IMR-90 (cell line): ENCODE results near the gene BACH1. TPM values are rescaled to one million over a fixed set of nuclear protein-coding genes. Genes with fewer than 3 reads are reported as not detected.

Experiments
- ATAC-seq: fragments of 200-7000 bp; cut with Tn5 transposase; 2 replicates; pipeline ENCODE4 v1.9.1; 2020; ENCODE audit warnings: low read depth, mild to moderate bottlenecking, moderate library complexity
- BruUV-seq: library from RNA; stranded (reverse); fragments of 400-500 nt; replicated peaks from 2 replicates; lab custom pipeline; 2021; lab: Mats Ljungman, UMichigan
- CTCF ChIA-PET: fragments of 300-600 bp; formaldehyde crosslinking; extraction: SDS; loops from one replicate; lab custom pipeline; 2021; ENCODE audit warnings: antibody characterized with exemption; lab: Yijun Ruan, JAX
- POLR2A ChIA-PET: fragments of 300-600 bp; sonication (Branson Sonifier 250); formaldehyde crosslinking; loops from one replicate; lab custom pipeline; 2022; ENCODE audit warnings: antibody characterized with exemption; ENCODE audit not compliant: unreplicated experiment; lab: Charles Lee
- DNase-seq: peaks from one replicate; pipeline ENCODE4 v3.0.0; 2013
- H2AFZ ChIP-seq: replicated peaks from 2 replicates; pipeline ENCODE3; 2013; ENCODE audit warnings: low read length, mild to moderate bottlenecking; ENCODE audit not compliant: poor library complexity
- H2AK5ac ChIP-seq: 2 replicates; pipeline ENCODE4 v1.6.1; 2013; ENCODE audit warnings: low read depth, low read length, inconsistent platforms
- H2AK9ac ChIP-seq: replicated peaks from 2 replicates; pipeline ENCODE3; 2013; ENCODE audit warnings: mild to moderate bottlenecking, low read depth, low read length, moderate library complexity; ENCODE audit not compliant: poor library complexity
- H2BK120ac ChIP-seq: 2 replicates; pipeline ENCODE4 v1.6.1; 2013; ENCODE audit warnings: low read depth, low read length, inconsistent platforms
- H2BK15ac ChIP-seq: 3 replicates; pipeline ENCODE4 v1.6.1; 2013; ENCODE audit warnings: low read depth, low read length, inconsistent platforms
- H2BK20ac ChIP-seq: 2 replicates; pipeline ENCODE4 v1.6.1; 2013; ENCODE audit warnings: low read depth, mild to moderate bottlenecking, inconsistent platforms, low read length, moderate library complexity
- H2BK5ac ChIP-seq: 2 replicates; pipeline ENCODE4 v1.6.1; 2013; ENCODE audit warnings: mild to moderate bottlenecking, low read depth, low read length, inconsistent platforms; ENCODE audit not compliant: poor library complexity, severe bottlenecking
- H3K14ac ChIP-seq: replicated peaks from 2 replicates; pipeline ENCODE4 v1.6.1; 2013; ENCODE audit warnings: low read depth, low read length, inconsistent platforms
- H3K18ac ChIP-seq: 2 replicates; pipeline ENCODE4 v1.6.1; 2013; ENCODE audit warnings: low read depth, low read length, control low read depth
- H3K23ac ChIP-seq: 2 replicates; pipeline ENCODE4 v1.6.1; 2013; ENCODE audit warnings: low read depth, low read length, inconsistent platforms
- H3K27ac ChIP-seq: 2 replicates; pipeline ENCODE4 v1.5.1; 2013; ENCODE audit warnings: mild to moderate bottlenecking, control low read depth, low read length; ENCODE audit not compliant: insufficient read depth
- H3K27me3 ChIP-seq: 2 replicates; pipeline ENCODE4 v1.6.1; 2013; ENCODE audit warnings: low read length; ENCODE audit not compliant: control insufficient read depth, insufficient read depth
- H3K36me3 ChIP-seq: 2 replicates; pipeline ENCODE4 v1.6.1; 2013; ENCODE audit warnings: low read length, mixed read lengths; ENCODE audit not compliant: control insufficient read depth, insufficient read depth
- H3K4ac ChIP-seq: 2 replicates; pipeline ENCODE4 v1.6.1; 2013; ENCODE audit warnings: low read depth, low read length, inconsistent platforms
- H3K4me1 ChIP-seq: 2 replicates; pipeline ENCODE4 v1.6.1; 2013; ENCODE audit warnings: low read length, mixed read lengths; ENCODE audit not compliant: control insufficient read depth, insufficient read depth
- H3K4me2 ChIP-seq: 2 replicates; pipeline ENCODE4 v1.6.1; 2013; ENCODE audit warnings: low read depth, mild to moderate bottlenecking, control low read depth, low read length, moderate library complexity
- H3K4me3 ChIP-seq: 2 replicates; pipeline ENCODE4 v1.5.1; 2013; ENCODE audit warnings: low read depth, mild to moderate bottlenecking, control low read depth, low read length, moderate library complexity; ENCODE audit not compliant: insufficient read depth
- H3K56ac ChIP-seq: 2 replicates; pipeline ENCODE4 v1.6.1; 2013; ENCODE audit warnings: low read length, inconsistent platforms; ENCODE audit not compliant: insufficient read depth; ENCODE audit errors: extremely low read depth
- H3K79me1 ChIP-seq, 2 experiments: 2 replicates each; pipeline ENCODE4 v1.6.1; 2013; ENCODE audit warnings: low read length in 2 of 2, inconsistent platforms in 1 of 2, low read depth in 1 of 2
- H3K9ac ChIP-seq: 2 replicates; pipeline ENCODE4 v1.6.1; 2013; ENCODE audit warnings: low read depth, low read length, control low read depth
- H3K9me1 ChIP-seq: 2 replicates; pipeline ENCODE4 v1.6.1; 2013; ENCODE audit warnings: low read length, inconsistent platforms; ENCODE audit not compliant: insufficient read depth
- H3K9me3 ChIP-seq: 2 replicates; pipeline ENCODE4 v1.6.1; 2013; ENCODE audit warnings: low read length; ENCODE audit not compliant: control insufficient read depth, insufficient read depth
- H4K20me1 ChIP-seq: 2 replicates; pipeline ENCODE4 v1.6.1; 2013; ENCODE audit warnings: low read length, inconsistent platforms; ENCODE audit not compliant: insufficient read depth
- H4K5ac ChIP-seq: 2 replicates; pipeline ENCODE4 v1.6.1; 2013; ENCODE audit warnings: mild to moderate bottlenecking, low read depth, low read length, control low read depth
- H4K8ac ChIP-seq, 2 experiments: 2 replicates each; pipeline ENCODE4 v1.6.1; 2013; ENCODE audit warnings: low read depth in 2 of 2, low read length in 2 of 2, control low read depth in 1 of 2, inconsistent platforms in 1 of 2
- H4K91ac ChIP-seq: 2 replicates; pipeline ENCODE4 v1.6.1; 2013; ENCODE audit warnings: low read depth, low read length, inconsistent platforms; ENCODE audit not compliant: insufficient read depth
- BHLHE40 ChIP-seq: fragments of 150-350 bp; IDR thresholded peaks from 2 replicates; pipeline ENCODE4 v1.6.1; 2016; ENCODE audit warnings: mild to moderate bottlenecking, low read depth, low read length
- CHD1 ChIP-seq: IDR thresholded peaks from 2 replicates; pipeline ENCODE4 v1.6.1; 2012; ENCODE audit warnings: low read depth, low read length, improper control_type of control experiment
- MAZ ChIP-seq: IDR thresholded peaks from 2 replicates; pipeline ENCODE4 v1.6.1; 2012; ENCODE audit warnings: low read depth, mild to moderate bottlenecking, low read length, improper control_type of control experiment, moderate library complexity, borderline replicate concordance
- MXI1 ChIP-seq: IDR thresholded peaks from 2 replicates; pipeline ENCODE4 v1.6.1; 2012; ENCODE audit warnings: low read depth, mild to moderate bottlenecking, low read length, moderate library complexity, borderline replicate concordance
- NFE2L2 ChIP-seq: fragments of 150-350 bp; IDR thresholded peaks from 2 replicates; pipeline ENCODE4 v1.6.1; 2016; ENCODE audit warnings: low read depth, mild to moderate bottlenecking, low read length
- WGBS, 2 experiments: methylation state at CpG; one replicate each; pipeline versions ENCODE4 v1.1.5 to v1.1.7; 2013; ENCODE audit warnings: missing lambda C conversion rate in 2 of 2; ENCODE audit not compliant: insufficient read length in 1 of 2; ENCODE audit errors: extremely low coverage in 2 of 2; 5-methylcytosine and 5-hydroxymethylcytosine counted together
- dilution Hi-C: fragments of 300-500 bp; cut with HindIII; formaldehyde crosslinking; loops from one replicate; pipeline ENCODE4 v1.14.3; 2018; ENCODE audit warnings: low sequenced_read_pairs; ENCODE audit not compliant: unreplicated experiment
- in situ Hi-C: fragments of 300-500 bp; cut with MboI; formaldehyde crosslinking; loops from 3 replicates; pipeline ENCODE4 v1.14.3; 2019; ENCODE audit warnings: low sequenced_read_pairs, inconsistent platforms, mixed read lengths
- intact Hi-C: fragments of 100-400 bp; cut with micrococcal nuclease; formaldehyde crosslinking; loops from 2 replicates; pipeline ENCODE4 v1.10.0; 2022
- polyA plus RNA-seq, 3 experiments: library from polyadenylated mRNA; depleted of rRNA; stranded (reverse); fragments of >200 nt; gene quantifications; 2 replicates each; pipeline ENCODE4 v1.2.3, GENCODE V29; 2012; ENCODE audit warnings: low replicate concordance in 1 of 3
- total RNA-seq: library from RNA; depleted of rRNA; stranded (reverse); fragments of >200 nt; gene quantifications from 2 replicates; pipeline ENCODE4 v1.2.3, GENCODE V29; 2012
- TF ChIP-seq, protein P1 (sequence below): conservative IDR thresholded peaks from 2 replicates; pipeline ENCODE4 v1.5.1; 2012; ENCODE audit warnings: mild to moderate bottlenecking, low read depth, low read length, improper control_type of control experiment

Gene BACH1
- total and polyA plus RNA-seq, 2 of the 4 experiments (the other 2 are of a cell fraction), result 23.1 to 108 TPM

DNA sequence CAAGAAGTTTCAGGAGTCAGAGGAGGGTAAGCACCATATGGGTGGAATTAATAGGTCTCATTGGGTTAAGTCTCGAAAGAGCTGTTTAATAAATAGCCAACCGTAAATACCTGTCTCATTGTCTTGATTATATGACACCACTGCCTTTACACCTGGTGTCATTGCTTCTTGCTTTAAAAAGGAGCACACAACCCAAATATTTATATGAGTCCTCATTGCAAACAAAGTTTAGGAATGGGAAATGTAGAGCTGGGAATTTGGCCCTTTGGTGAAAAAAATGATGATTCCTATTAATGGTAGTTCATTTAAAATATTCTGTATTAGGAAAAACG, 2.1 kb downstream of the BACH1 start:
- ChIA-PET POLR2A (interaction anchor here (0.6 to 2.8 kb wide), 6 partner anchors 42 to 155 kb away, joined by 3 to 14 read pairs (median 3); no protein-coding TSS in a partner anchor), CTCF (interaction anchor here (1.1 to 1.5 kb wide), 2 partner anchors 34 to 60 kb away, joined by 3 to 4 read pairs; no protein-coding TSS in a partner anchor)
- Histone ChIP-seq H2BK120ac (peak overlapping the region; percentile 80; the same call in 1 of the 2 replicates), H3K36me3 (no peaks in the 10 kb centered on the region), H2AK5ac (no peak overlapping the region), H4K8ac (peak overlapping the region; percentile 9 to 11; a peak in 3 of 4 replicates), H2BK5ac (peak overlapping the region; percentile 95), H3K4ac (peak overlapping the region; percentile 99; the same call in 1 of the 2 replicates), H3K27ac (peak overlapping the region; percentile 67; the same call in 1 of the 2 replicates), H3K4me3 (peak overlapping the region; percentile 96), H4K91ac (peak overlapping the region; percentile 46; the same call in 1 of the 2 replicates), H3K4me1 (peaks cover 11% of the 10 kb centered on the region), H3K9me3 (no peaks in the 10 kb centered on the region), H3K23ac (peak overlapping the region; percentile 100; the same call in 1 of the 2 replicates), H3K18ac (peak overlapping the region; percentile 86), H4K20me1 (peaks cover 62% of the 10 kb centered on the region), H3K9me1 (peaks cover 11% of the 10 kb centered on the region), H3K56ac (peak overlapping the region; percentile 37), H3K79me1 (peaks cover 3 to 51% of the 10 kb centered on the region in 2 experiments; a peak in 3 of 4 replicates), H3K27me3 (no peaks in the 10 kb centered on the region), H4K5ac (peak overlapping the region; percentile 19; the same call in 1 of the 2 replicates), H2BK20ac (peak overlapping the region; percentile 57; the same call in 1 of the 2 replicates), H3K4me2 (peak overlapping the region; percentile 90), H3K14ac (peak overlapping the region; percentile 100), H3K9ac (peak overlapping the region; percentile 44; the same call in 1 of the 2 replicates), H2AFZ (no peak overlapping the region), H2BK15ac (no peak overlapping the region), H2AK9ac (no peak overlapping the region)
- no TSS peak for BruUV-seq
- in situ Hi-C loops (loop anchor here (10.0 kb wide), 1 partner anchor 126 kb away; no protein-coding TSS in a partner anchor), intact Hi-C loops (loop anchor here (1.0 to 2.0 kb wide), 3 partner anchors 42 to 136 kb away; no protein-coding TSS in a partner anchor), dilution Hi-C loops (no loop called here)
- no peak for TF ChIP-seq MXI1
- TF ChIP-seq CHD1, result no peak
- no peak for TF ChIP-seq NFE2L2
- TF ChIP-seq, protein P1, sequence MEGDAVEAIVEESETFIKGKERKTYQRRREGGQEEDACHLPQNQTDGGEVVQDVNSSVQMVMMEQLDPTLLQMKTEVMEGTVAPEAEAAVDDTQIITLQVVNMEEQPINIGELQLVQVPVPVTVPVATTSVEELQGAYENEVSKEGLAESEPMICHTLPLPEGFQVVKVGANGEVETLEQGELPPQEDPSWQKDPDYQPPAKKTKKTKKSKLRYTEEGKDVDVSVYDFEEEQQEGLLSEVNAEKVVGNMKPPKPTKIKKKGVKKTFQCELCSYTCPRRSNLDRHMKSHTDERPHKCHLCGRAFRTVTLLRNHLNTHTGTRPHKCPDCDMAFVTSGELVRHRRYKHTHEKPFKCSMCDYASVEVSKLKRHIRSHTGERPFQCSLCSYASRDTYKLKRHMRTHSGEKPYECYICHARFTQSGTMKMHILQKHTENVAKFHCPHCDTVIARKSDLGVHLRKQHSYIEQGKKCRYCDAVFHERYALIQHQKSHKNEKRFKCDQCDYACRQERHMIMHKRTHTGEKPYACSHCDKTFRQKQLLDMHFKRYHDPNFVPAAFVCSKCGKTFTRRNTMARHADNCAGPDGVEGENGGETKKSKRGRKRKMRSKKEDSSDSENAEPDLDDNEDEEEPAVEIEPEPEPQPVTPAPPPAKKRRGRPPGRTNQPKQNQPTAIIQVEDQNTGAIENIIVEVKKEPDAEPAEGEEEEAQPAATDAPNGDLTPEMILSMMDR, result no peak
- no peak for TF ChIP-seq MAZ
- TF ChIP-seq BHLHE40, result no peak
- DNase-seq (no peak), ATAC-seq (no peak)
- no CpG with 5 or more reads among the region's 3 CpGs for WGBS, 2 experiments
